HepG2 (cell line): ENCODE results near the gene PLIN5. TPM values are rescaled to one million over a fixed set of nuclear protein-coding genes. Genes with fewer than 3 reads are reported as not detected.

Source experiments
- ARNT ChIP-seq: fragments of 450-650 bp; IDR thresholded peaks from 2 replicates; pipeline ENCODE4 v1.6.1; 2017
- CHD2 ChIP-seq: IDR thresholded peaks from 2 replicates; pipeline ENCODE4 v1.6.1; 2011; ENCODE audit warnings: low read depth, low read length, improper control_type of control experiment
- KDM2A ChIP-seq: sonication (generic); formaldehyde crosslinking; IDR thresholded peaks from 2 replicates; pipeline ENCODE4 v1.4.0; 2020; ENCODE audit warnings: low read depth, missing genetic modification reagents, borderline replicate concordance
- KLF12 ChIP-seq: sonication (generic); formaldehyde crosslinking; IDR thresholded peaks from 2 replicates; pipeline ENCODE4 v1.4.0; 2020; ENCODE audit warnings: missing genetic modification reagents, borderline replicate concordance
- MTA1 ChIP-seq: sonication (generic); formaldehyde crosslinking; IDR thresholded peaks from 2 replicates; pipeline ENCODE4 v1.4.0; 2020; ENCODE audit warnings: missing genetic modification reagents, mild to moderate bottlenecking, borderline replicate concordance
- NONO ChIP-seq, 2 experiments: fragments of 450-650 bp in 1 of 2; sonication (generic) in 1 of 2; formaldehyde crosslinking in 1 of 2; IDR thresholded peaks in 1 of 2; conservative IDR thresholded peaks in 1 of 2; 2 replicates each; pipeline versions ENCODE4 v1.6.1 to v1.8.0; 2017 to 2022; ENCODE audit warnings: mild to moderate bottlenecking in 1 of 2, missing genetic modification reagents in 1 of 2, moderate library complexity in 1 of 2
- ZC3H4 ChIP-seq: sonication (generic); formaldehyde crosslinking; IDR thresholded peaks from 2 replicates; pipeline ENCODE4 v1.4.0; 2020; ENCODE audit warnings: missing genetic modification reagents, borderline replicate concordance
- ZFP37 ChIP-seq: sonication (generic); formaldehyde crosslinking; IDR thresholded peaks from 2 replicates; pipeline ENCODE4 v1.4.0; 2020; ENCODE audit warnings: missing genetic modification reagents, borderline replicate concordance
- ZNF747 ChIP-seq: sonication (generic); formaldehyde crosslinking; IDR thresholded peaks from 2 replicates; pipeline ENCODE4 v1.8.1; 2023; ENCODE audit warnings: missing genetic modification reagents, mild to moderate bottlenecking, borderline replicate concordance
- ZNF761 ChIP-seq: sonication (generic); formaldehyde crosslinking; conservative IDR thresholded peaks from 2 replicates; pipeline ENCODE4 v1.4.0; 2020; ENCODE audit warnings: mild to moderate bottlenecking, missing genetic modification reagents
- ZNF766 ChIP-seq: sonication (generic); formaldehyde crosslinking; IDR thresholded peaks from 2 replicates; pipeline ENCODE4 v1.5.0; 2020; ENCODE audit warnings: missing genetic modification reagents, borderline replicate concordance
- ZNF816 ChIP-seq: sonication (generic); formaldehyde crosslinking; IDR thresholded peaks from 2 replicates; pipeline ENCODE4 v1.8.0; 2022; ENCODE audit warnings: missing genetic modification reagents, mild to moderate bottlenecking, borderline replicate concordance
- ZNF878 ChIP-seq: sonication (generic); formaldehyde crosslinking; IDR thresholded peaks from 2 replicates; pipeline ENCODE4 v1.8.1; 2023; ENCODE audit warnings: mild to moderate bottlenecking, missing genetic modification reagents, moderate library complexity
- polyA plus RNA-seq, 8 experiments: library from polyadenylated mRNA; depleted of rRNA in 3 of 8; stranded (reverse) in 7 of 8; unstranded in 1 of 8; fragments of >200 nt; fragmentation: Illumina TruSeq in 4 of 8; extraction: Trizol in 4 of 8; gene quantifications; 2 replicates each; pipeline versions ENCODE4 v1.2.1 to v1.2.3, GENCODE V29; 2011 to 2016; ENCODE audit warnings: low read depth in 4 of 8, missing spikeins in 1 of 8, mixed read lengths in 1 of 8; ENCODE audit not compliant: insufficient read depth in 1 of 8
- total RNA-seq, 5 experiments: library from RNA; depleted of rRNA; stranded (reverse); fragments of >200 nt; fragmentation: Illumina TruSeq; extraction: Trizol; gene quantifications; 2 replicates each; pipeline ENCODE4 v1.2.3, GENCODE V29; 2016; ENCODE audit warnings: low read depth in 1 of 5
- TF ChIP-seq, protein P1 (sequence below): sonication (generic); formaldehyde crosslinking; IDR thresholded peaks from 2 replicates; pipeline ENCODE4 v1.4.0; 2020; ENCODE audit warnings: mild to moderate bottlenecking, missing genetic modification reagents
- TF ChIP-seq, protein P2 (sequence below): sonication (generic); formaldehyde crosslinking; IDR thresholded peaks from one replicate; pipeline ENCODE4 v1.5.1; 2020; ENCODE audit warnings: mild to moderate bottlenecking, missing genetic modification reagents; ENCODE audit errors: not compliant biosample characterization

PLIN5 gene
- total and polyA plus RNA-seq, 2 of the 13 experiments (the other 11 are each of a cell fraction or from before 2014, with no cell fraction given) = 1.8 to 4.8 TPM

- TF ChIP-seq, protein P1, sequence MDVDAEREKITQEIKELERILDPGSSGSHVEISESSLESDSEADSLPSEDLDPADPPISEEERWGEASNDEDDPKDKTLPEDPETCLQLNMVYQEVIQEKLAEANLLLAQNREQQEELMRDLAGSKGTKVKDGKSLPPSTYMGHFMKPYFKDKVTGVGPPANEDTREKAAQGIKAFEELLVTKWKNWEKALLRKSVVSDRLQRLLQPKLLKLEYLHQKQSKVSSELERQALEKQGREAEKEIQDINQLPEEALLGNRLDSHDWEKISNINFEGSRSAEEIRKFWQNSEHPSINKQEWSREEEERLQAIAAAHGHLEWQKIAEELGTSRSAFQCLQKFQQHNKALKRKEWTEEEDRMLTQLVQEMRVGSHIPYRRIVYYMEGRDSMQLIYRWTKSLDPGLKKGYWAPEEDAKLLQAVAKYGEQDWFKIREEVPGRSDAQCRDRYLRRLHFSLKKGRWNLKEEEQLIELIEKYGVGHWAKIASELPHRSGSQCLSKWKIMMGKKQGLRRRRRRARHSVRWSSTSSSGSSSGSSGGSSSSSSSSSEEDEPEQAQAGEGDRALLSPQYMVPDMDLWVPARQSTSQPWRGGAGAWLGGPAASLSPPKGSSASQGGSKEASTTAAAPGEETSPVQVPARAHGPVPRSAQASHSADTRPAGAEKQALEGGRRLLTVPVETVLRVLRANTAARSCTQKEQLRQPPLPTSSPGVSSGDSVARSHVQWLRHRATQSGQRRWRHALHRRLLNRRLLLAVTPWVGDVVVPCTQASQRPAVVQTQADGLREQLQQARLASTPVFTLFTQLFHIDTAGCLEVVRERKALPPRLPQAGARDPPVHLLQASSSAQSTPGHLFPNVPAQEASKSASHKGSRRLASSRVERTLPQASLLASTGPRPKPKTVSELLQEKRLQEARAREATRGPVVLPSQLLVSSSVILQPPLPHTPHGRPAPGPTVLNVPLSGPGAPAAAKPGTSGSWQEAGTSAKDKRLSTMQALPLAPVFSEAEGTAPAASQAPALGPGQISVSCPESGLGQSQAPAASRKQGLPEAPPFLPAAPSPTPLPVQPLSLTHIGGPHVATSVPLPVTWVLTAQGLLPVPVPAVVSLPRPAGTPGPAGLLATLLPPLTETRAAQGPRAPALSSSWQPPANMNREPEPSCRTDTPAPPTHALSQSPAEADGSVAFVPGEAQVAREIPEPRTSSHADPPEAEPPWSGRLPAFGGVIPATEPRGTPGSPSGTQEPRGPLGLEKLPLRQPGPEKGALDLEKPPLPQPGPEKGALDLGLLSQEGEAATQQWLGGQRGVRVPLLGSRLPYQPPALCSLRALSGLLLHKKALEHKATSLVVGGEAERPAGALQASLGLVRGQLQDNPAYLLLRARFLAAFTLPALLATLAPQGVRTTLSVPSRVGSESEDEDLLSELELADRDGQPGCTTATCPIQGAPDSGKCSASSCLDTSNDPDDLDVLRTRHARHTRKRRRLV (CRISPR knock-in tag) = peak; percentile 91
- TF ChIP-seq, protein P2, sequence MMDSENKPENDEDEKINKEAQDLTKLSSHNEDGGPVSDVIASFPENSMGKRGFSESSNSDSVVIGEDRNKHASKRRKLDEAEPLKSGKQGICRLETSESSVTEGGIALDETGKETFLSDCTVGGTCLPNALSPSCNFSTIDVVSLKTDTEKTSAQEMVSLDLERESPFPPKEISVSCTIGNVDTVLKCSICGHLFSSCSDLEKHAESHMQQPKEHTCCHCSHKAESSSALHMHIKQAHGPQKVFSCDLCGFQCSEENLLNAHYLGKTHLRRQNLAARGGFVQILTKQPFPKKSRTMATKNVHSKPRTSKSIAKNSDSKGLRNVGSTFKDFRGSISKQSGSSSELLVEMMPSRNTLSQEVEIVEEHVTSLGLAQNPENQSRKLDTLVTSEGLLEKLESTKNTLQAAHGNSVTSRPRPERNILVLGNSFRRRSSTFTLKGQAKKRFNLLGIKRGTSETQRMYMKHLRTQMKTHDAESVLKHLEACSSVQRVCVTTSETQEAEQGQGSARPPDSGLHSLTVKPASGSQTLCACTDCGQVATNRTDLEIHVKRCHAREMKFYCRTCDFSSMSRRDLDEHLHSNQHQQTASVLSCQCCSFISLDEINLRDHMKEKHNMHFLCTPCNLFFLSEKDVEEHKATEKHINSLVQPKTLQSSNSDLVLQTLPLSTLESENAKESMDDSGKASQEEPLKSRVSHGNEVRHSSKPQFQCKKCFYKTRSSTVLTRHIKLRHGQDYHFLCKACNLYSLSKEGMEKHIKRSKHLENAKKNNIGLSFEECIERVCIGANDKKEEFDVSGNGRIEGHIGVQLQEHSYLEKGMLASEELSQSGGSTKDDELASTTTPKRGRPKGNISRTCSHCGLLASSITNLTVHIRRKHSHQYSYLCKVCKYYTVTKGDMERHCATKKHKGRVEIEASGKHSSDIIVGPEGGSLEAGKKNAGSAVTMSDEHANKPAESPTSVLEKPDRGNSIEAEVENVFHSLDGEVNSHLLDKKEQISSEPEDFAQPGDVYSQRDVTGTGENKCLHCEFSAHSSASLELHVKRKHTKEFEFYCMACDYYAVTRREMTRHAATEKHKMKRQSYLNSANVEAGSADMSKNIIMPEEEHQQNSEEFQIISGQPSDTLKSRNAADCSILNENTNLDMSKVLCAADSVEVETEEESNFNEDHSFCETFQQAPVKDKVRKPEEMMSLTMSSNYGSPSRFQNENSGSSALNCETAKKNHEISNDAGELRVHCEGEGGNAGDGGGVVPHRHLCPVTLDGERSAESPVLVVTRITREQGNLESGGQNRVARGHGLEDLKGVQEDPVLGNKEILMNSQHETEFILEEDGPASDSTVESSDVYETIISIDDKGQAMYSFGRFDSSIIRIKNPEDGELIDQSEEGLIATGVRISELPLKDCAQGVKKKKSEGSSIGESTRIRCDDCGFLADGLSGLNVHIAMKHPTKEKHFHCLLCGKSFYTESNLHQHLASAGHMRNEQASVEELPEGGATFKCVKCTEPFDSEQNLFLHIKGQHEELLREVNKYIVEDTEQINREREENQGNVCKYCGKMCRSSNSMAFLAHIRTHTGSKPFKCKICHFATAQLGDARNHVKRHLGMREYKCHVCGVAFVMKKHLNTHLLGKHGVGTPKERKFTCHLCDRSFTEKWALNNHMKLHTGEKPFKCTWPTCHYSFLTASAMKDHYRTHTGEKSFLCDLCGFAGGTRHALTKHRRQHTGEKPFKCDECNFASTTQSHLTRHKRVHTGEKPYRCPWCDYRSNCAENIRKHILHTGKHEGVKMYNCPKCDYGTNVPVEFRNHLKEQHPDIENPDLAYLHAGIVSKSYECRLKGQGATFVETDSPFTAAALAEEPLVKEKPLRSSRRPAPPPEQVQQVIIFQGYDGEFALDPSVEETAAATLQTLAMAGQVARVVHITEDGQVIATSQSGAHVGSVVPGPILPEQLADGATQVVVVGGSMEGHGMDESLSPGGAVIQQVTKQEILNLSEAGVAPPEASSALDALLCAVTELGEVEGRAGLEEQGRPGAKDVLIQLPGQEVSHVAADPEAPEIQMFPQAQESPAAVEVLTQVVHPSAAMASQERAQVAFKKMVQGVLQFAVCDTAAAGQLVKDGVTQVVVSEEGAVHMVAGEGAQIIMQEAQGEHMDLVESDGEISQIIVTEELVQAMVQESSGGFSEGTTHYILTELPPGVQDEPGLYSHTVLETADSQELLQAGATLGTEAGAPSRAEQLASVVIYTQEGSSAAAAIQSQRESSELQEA (CRISPR knock-in tag) = no peak
- TF ChIP-seq MTA1 (CRISPR knock-in tag) = peak; percentile 91
- no peak for TF ChIP-seq NONO (IDR thresholded peaks at IDR 0.05)
- peak; percentile 95 for TF ChIP-seq NONO (CRISPR knock-in tag; conservative IDR thresholded peaks at IDR 0.05)
- TF ChIP-seq ARNT = no peak
- no peak; the same call in 1 of the 2 replicates for TF ChIP-seq ZNF747
- TF ChIP-seq ZNF766 = peak; percentile 59; the same call in 1 of the 2 replicates
- no peak; the same call in 1 of the 2 replicates for TF ChIP-seq ZNF816
- peak; percentile 81; the same call in 1 of the 2 replicates for TF ChIP-seq KLF12 (CRISPR knock-in tag)
- TF ChIP-seq CHD2 = peak; percentile 50; the same call in 1 of the 2 replicates
- peak; percentile 45; the same call in 1 of the 2 replicates for TF ChIP-seq ZNF761 (CRISPR knock-in tag)
- peak; percentile 8; the same call in 1 of the 2 replicates for TF ChIP-seq ZFP37 (CRISPR knock-in tag)
- TF ChIP-seq KDM2A (CRISPR knock-in tag) = peak; percentile 54; the same call in 1 of the 2 replicates
- TF ChIP-seq ZC3H4 = no peak; the same call in 1 of the 2 replicates
- peak; percentile 54; the same call in 1 of the 2 replicates for TF ChIP-seq ZNF878
Measured at GRCh38 chr19:4583961-4584669, 49.1 kb upstream of the PLIN5 start (continued).
